PC-9 (cell line): ENCODE measurements around the gene LAMB1. TPM values are rescaled to one million over a fixed set of nuclear protein-coding genes. Genes with fewer than 3 reads are reported as not detected.

ENCODE experiments used
- BruUV-seq: library from RNA; stranded (reverse); fragments of 400-500 nt; replicated peaks from 2 replicates; lab custom pipeline; 2021; lab: Mats Ljungman, UMichigan
- CTCF ChIA-PET: fragments of 300-600 bp; sonication (Branson Sonifier 250); formaldehyde crosslinking; loops from one replicate; lab custom pipeline; 2022; ENCODE audit warnings: antibody characterized with exemption; lab: Charles Lee
- POLR2A ChIA-PET: fragments of 300-600 bp; sonication (Branson Sonifier 250); formaldehyde crosslinking; loops from one replicate; lab custom pipeline; 2022; ENCODE audit warnings: antibody characterized with exemption; ENCODE audit not compliant: unreplicated experiment; lab: Charles Lee
- DNase-seq, 2 experiments: peaks; one replicate each; pipeline versions ENCODE4 v3.0.0 to v3.0.0-alpha.2; 2015 to 2022; ENCODE audit warnings: mixed read lengths in 1 of 2
- H2AFZ ChIP-seq: fragments of 200-600 bp; sonication (generic); 2 replicates; pipeline ENCODE4 v1.8.1; 2017; ENCODE audit warnings: antibody characterized with exemption
- H3F3A ChIP-seq: fragments of 200-600 bp; sonication (generic); 2 replicates; pipeline ENCODE4 v1.8.1; 2017; ENCODE audit warnings: antibody characterized with exemption, mild to moderate bottlenecking, low read depth; ENCODE audit not compliant: insufficient read depth
- H3K27ac ChIP-seq: fragments of 200-600 bp; sonication (generic); 2 replicates; pipeline ENCODE4 v1.6.1; 2016; ENCODE audit warnings: mixed run types
- H3K27me3 ChIP-seq: fragments of 200-600 bp; sonication (generic); 2 replicates; pipeline ENCODE4 v1.6.1; 2016; ENCODE audit warnings: low read depth, mixed run types; ENCODE audit not compliant: insufficient read depth
- H3K36me3 ChIP-seq: fragments of 200-600 bp; sonication (generic); 2 replicates; pipeline ENCODE4 v1.6.1; 2016; ENCODE audit warnings: low read depth, mixed run types
- H3K4me1 ChIP-seq: fragments of 200-600 bp; sonication (generic); replicated peaks from 2 replicates; pipeline ENCODE4 v1.6.1; 2016; ENCODE audit warnings: mixed run types; ENCODE audit not compliant: insufficient read depth
- H3K4me2 ChIP-seq: fragments of 200-600 bp; sonication (generic); 2 replicates; pipeline ENCODE4 v1.6.1; 2017; ENCODE audit warnings: mixed run types
- H3K4me3 ChIP-seq: fragments of 200-600 bp; sonication (generic); 2 replicates; pipeline ENCODE4 v1.6.1; 2016; ENCODE audit warnings: mixed run types
- H3K79me2 ChIP-seq: fragments of 200-600 bp; sonication (generic); 2 replicates; pipeline ENCODE4 v1.6.1; 2017; ENCODE audit warnings: low read depth, mixed run types
- H3K9me2 ChIP-seq: fragments of 200-600 bp; sonication (generic); 2 replicates; pipeline ENCODE4 v1.8.1; 2017; ENCODE audit warnings: mild to moderate bottlenecking; ENCODE audit not compliant: insufficient read depth
- H3K9me3 ChIP-seq: fragments of 200-600 bp; sonication (generic); 2 replicates; pipeline ENCODE4 v1.8.1; 2016; ENCODE audit warnings: low read depth; ENCODE audit not compliant: insufficient read depth
- H4K20me1 ChIP-seq: fragments of 200-600 bp; sonication (generic); 2 replicates; pipeline ENCODE4 v1.8.1; 2017; ENCODE audit not compliant: insufficient read depth
- CTCF ChIP-seq: fragments of 200-600 bp; sonication (generic); conservative IDR thresholded peaks from 2 replicates; pipeline ENCODE4 v1.6.1; 2017; ENCODE audit warnings: mixed run types, antibody characterized with exemption, mild to moderate bottlenecking, moderate library complexity
- EZH2 ChIP-seq: fragments of 200-600 bp; sonication (generic); IDR thresholded peaks from 2 replicates; pipeline ENCODE4 v1.8.0; 2017; ENCODE audit warnings: antibody characterized with exemption, low read depth
- intact Hi-C: fragments of 100-400 bp; cut with micrococcal nuclease; formaldehyde crosslinking; loops from one replicate; pipeline ENCODE4 v1.10.0; 2022; ENCODE audit not compliant: unreplicated experiment
- total RNA-seq: library from RNA; stranded (reverse); gene quantifications from 2 replicates; pipeline ENCODE4 v1.2.3, GENCODE V29; 2021

Gene LAMB1
- total RNA-seq, 1 experiment from 2014 or later: 236 TPM

GRCh38 chr7:107934991-107935770 is 67.8 kb downstream of the LAMB1 start:
- Histone ChIP-seq H3K79me2 (no peaks in the 10 kb centered on the region), H3K27me3 (no peaks in the 10 kb centered on the region), H3K4me2 (no peak overlapping the region), H3K27ac (no peak overlapping the region), H3F3A (peaks cover 29% of the 10 kb centered on the region), H4K20me1 (no peaks in the 10 kb centered on the region), H2AFZ (no peak overlapping the region), H3K36me3 (peaks cover 19% of the 10 kb centered on the region), H3K9me2 (no peaks in the 10 kb centered on the region), H3K4me1 (no peaks in the 10 kb centered on the region), H3K4me3 (no peak overlapping the region), H3K9me3 (no peaks in the 10 kb centered on the region)
- intact Hi-C loops: no loop called here
- DNase-seq: no peak
- ChIA-PET POLR2A (no interaction called here), CTCF (interaction anchor here (0.6 kb wide), 1 partner anchor 81 kb away, joined by 3 read pairs; no protein-coding TSS in a partner anchor)
- TF ChIP-seq EZH2: no peak
- no peak for TF ChIP-seq CTCF
- no TSS peak for BruUV-seq

GRCh38 chr7:107933386-107934013 is 69.5 kb downstream of the LAMB1 start:
- no peak overlapping the region for H3K4me2 ChIP-seq
- no peak for TF ChIP-seq EZH2
- TF ChIP-seq CTCF: no peak
- H3K4me1 ChIP-seq: no peaks in the 10 kb centered on the region
- ChIA-PET POLR2A (interaction anchor here (0.6 kb wide), 1 partner anchor 1848 kb away, joined by 5 read pairs; no protein-coding TSS in a partner anchor), CTCF (no interaction called here)
- H3K36me3 ChIP-seq: peaks cover 25% of the 10 kb centered on the region
- BruUV-seq: no TSS peak
- no peak overlapping the region for H3K27ac ChIP-seq
- no peaks in the 10 kb centered on the region for H3K9me3 ChIP-seq
- H3K79me2 ChIP-seq: no peaks in the 10 kb centered on the region
- no peaks in the 10 kb centered on the region for H4K20me1 ChIP-seq
- intact Hi-C loops: no loop called here
- no peak overlapping the region for H3K4me3 ChIP-seq
- no peak overlapping the region for H2AFZ ChIP-seq
- no peak for DNase-seq
- no peaks in the 10 kb centered on the region for H3K27me3 ChIP-seq
- H3K9me2 ChIP-seq: no peaks in the 10 kb centered on the region
- H3F3A ChIP-seq: peaks cover 27% of the 10 kb centered on the region

GRCh38 chr7:107932805-107933204 is 70.2 kb downstream of the LAMB1 start:
- no TSS peak for BruUV-seq
- DNase-seq: no peak
- Histone ChIP-seq H3K4me1 (no peaks in the 10 kb centered on the region), H3K36me3 (peaks cover 32% of the 10 kb centered on the region), H4K20me1 (no peaks in the 10 kb centered on the region), H3K27ac (no peak overlapping the region), H2AFZ (no peak overlapping the region), H3K27me3 (no peaks in the 10 kb centered on the region), H3K9me3 (no peaks in the 10 kb centered on the region), H3F3A (peaks cover 29% of the 10 kb centered on the region), H3K9me2 (no peaks in the 10 kb centered on the region), H3K4me2 (no peak overlapping the region), H3K4me3 (no peak overlapping the region), H3K79me2 (no peaks in the 10 kb centered on the region)
- CTCF ChIA-PET: no interaction called here
- TF ChIP-seq CTCF (no peak), EZH2 (no peak)
- intact Hi-C loops: no loop called here
- POLR2A ChIA-PET: no interaction called here
